ENCODE results near the gene PTPN3.

- TF ChIP-seq EZH2 (IDR thresholded peaks at IDR 0.05; ENCODE audit: low read depth) (no peak), CTCF (conservative IDR thresholded peaks at IDR 0.05) (no peak)
These were observed 98.8 kb downstream of the PTPN3 start for GRCh38 chr9:109399258-109399767.
